SJSA1 (cell line): ENCODE data around the gene NGRN. TPM values are rescaled to one million over a fixed set of nuclear protein-coding genes. Genes with fewer than 3 reads are reported as not detected.
A peak's percentile ranks its signal among the peaks of the same experiment; 100 is the strongest.

Experiments used
- DNase-seq, 2 experiments: peaks; one replicate each; pipeline ENCODE4 v3.0.0-alpha.2; 2015 to 2020; ENCODE audit warnings: low spot score in 2 of 2, low read depth in 1 of 2
- H3K27ac ChIP-seq: fragments of 250-450 bp; sonication (Bioruptor Pico); 2 replicates; pipeline ENCODE4 v1.5.1; 2020; ENCODE audit warnings: mild to moderate bottlenecking, moderate library complexity
- H3K27me3 ChIP-seq: fragments of 250-450 bp; sonication (Bioruptor Pico); replicated peaks from 2 replicates; pipeline ENCODE4 v1.5.1; 2020; ENCODE audit warnings: mild to moderate bottlenecking, moderate library complexity
- H3K36me3 ChIP-seq: fragments of 250-450 bp; sonication (Bioruptor Pico); 2 replicates; pipeline ENCODE4 v1.5.1; 2020; ENCODE audit warnings: mild to moderate bottlenecking
- H3K4me1 ChIP-seq: fragments of 250-450 bp; sonication (Bioruptor Pico); replicated peaks from 2 replicates; pipeline ENCODE4 v1.6.1; 2021; ENCODE audit warnings: mild to moderate bottlenecking
- H3K4me3 ChIP-seq: fragments of 250-450 bp; sonication (Bioruptor Pico); 2 replicates; pipeline ENCODE4 v1.5.1; 2020; ENCODE audit warnings: mild to moderate bottlenecking
- H3K9me3 ChIP-seq: fragments of 250-450 bp; sonication (Bioruptor Pico); replicated peaks from 2 replicates; pipeline ENCODE4 v1.5.1; 2020; ENCODE audit warnings: mild to moderate bottlenecking
- total RNA-seq: library from RNA; depleted of rRNA; stranded (reverse); fragments of >200 nt; shearing (Covaris generic); gene quantifications from 2 replicates; pipeline ENCODE4 v1.2.3, GENCODE V29; 2014

Gene NGRN
- total RNA-seq, 1 experiment from 2014 or later, result 157 TPM

DNA sequence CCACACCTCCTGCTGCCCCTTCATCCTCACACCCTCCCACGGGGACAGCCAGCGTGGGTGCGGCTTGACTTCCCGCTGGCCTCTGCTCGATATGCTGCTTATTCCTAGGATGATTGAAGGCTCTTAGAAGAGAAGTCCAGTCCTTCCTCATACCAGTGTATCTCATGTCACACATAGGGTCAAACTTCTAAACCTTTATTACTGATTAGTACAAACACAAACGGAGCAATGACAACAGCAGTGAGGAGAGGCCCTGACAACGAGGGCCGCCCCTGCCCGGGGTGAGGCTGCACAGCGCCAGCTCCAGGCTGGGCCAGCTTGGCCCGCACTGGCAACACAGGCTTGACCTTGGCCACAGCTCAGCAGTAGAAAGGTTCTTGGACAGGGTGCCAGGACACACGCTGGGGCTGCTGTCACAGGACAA is 35.4 kb upstream of the NGRN start:
- DNase-seq, result no peak
- no peak overlapping the region for H3K4me3 ChIP-seq
- peaks cover 23% of the 10 kb centered on the region for H3K4me1 ChIP-seq
- H3K27me3 ChIP-seq, result no peaks in the 10 kb centered on the region
- no peaks in the 10 kb centered on the region for H3K9me3 ChIP-seq
- H3K27ac ChIP-seq, result no peak overlapping the region
- peaks cover 55% of the 10 kb centered on the region for H3K36me3 ChIP-seq

DNA sequence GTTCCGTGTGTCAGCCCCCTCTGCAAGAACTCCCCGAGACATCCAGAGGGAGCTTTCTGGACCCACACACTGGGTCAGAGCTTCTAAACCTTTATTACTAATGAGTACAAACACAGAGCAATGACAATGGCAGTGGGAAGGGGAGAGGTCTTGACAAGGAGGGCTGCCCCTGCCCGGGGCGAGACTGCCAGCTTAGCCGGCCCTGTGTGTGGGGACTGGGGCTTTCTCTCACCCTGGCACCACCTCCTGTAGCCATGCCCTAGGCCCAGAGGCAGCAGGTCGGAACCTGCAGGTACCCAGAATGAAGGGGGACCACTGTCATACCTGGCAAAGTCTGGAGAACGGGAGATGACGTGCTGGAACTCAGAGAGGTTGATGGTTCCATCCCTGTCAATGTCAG is 34.9 kb upstream of the NGRN start:
- no peak for DNase-seq
- Histone ChIP-seq H3K27me3 (no peaks in the 10 kb centered on the region), H3K4me3 (no peak overlapping the region), H3K27ac (no peak overlapping the region), H3K4me1 (peaks cover 23% of the 10 kb centered on the region), H3K36me3 (peaks cover 52% of the 10 kb centered on the region), H3K9me3 (no peaks in the 10 kb centered on the region)

DNA sequence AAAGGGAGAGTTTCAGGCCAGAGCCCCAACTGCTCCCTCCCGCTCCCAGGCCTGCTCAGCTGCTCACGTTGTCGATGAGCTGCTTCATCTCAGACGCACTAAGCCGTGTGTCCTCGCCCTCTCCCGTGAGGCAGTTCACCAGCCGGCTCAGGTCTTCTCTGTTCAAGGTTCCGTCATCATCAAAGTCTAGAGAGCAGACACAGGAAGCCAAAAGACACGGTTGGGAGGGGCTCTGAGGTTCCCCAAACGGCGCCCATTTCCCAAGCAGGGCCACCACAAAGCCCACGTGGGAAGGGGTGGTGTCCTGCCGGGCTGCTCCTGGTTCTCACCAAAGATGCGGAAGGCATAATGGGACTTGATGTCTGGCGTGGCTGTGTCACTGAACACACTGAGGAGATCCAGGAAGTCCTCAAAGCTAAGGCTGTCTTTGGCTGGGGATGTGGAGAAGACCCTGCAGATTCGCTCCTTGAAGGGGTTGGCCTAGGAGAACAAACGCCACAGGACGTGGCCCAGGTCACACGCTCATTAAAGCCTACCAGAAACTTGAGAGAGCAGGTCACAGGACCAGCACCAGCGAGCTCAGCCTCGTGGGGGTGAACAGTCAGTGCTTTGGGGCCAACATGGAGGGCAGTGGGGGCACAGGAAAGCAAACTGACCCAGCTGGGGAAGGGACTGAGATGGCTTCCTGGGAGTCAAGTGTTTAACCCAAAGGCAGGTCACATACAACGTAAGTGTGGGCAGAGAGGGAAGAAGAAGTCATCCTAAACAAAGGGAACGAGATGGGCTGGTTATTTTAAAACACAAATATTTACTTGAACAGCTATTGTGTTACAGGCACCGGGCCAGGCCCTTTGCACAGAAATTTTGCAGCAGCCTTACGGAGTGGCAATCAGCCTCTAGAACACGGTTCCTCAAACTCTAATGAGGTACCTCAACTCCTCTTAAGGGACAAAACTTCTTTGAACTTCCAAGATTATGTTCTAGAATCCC is 34.1 kb upstream of the NGRN start:
- Histone ChIP-seq H3K27ac (no peak overlapping the region), H3K27me3 (no peaks in the 10 kb centered on the region), H3K4me1 (peaks cover 23% of the 10 kb centered on the region), H3K9me3 (no peaks in the 10 kb centered on the region), H3K36me3 (peaks cover 47% of the 10 kb centered on the region), H3K4me3 (no peak overlapping the region)
- no peak for DNase-seq

DNA sequence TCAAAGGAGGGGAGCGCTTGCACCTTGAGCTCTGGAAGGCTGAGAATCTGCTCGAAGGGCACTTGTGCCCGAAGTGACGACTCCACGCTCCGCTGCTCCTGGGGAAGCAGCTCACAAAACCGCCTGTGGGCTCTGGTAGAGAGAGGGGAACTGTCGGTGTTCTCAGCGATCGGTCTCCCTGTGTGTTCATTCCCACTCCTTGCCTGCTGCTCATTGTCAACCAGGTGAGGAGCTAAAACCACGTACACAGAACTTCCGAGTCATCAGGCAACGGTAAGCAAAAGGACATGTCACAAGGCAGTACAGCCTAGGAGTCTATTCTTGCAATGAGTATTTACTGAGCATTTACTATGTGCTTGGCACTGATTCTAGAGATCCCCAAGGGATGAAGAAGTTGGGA is 33.3 kb upstream of the NGRN start:
- H3K27me3 ChIP-seq, result no peaks in the 10 kb centered on the region
- H3K4me1 ChIP-seq, result peaks cover 23% of the 10 kb centered on the region
- peaks cover 47% of the 10 kb centered on the region for H3K36me3 ChIP-seq
- H3K9me3 ChIP-seq, result no peaks in the 10 kb centered on the region
- no peak overlapping the region for H3K4me3 ChIP-seq
- DNase-seq, result no peak
- no peak overlapping the region for H3K27ac ChIP-seq

DNA sequence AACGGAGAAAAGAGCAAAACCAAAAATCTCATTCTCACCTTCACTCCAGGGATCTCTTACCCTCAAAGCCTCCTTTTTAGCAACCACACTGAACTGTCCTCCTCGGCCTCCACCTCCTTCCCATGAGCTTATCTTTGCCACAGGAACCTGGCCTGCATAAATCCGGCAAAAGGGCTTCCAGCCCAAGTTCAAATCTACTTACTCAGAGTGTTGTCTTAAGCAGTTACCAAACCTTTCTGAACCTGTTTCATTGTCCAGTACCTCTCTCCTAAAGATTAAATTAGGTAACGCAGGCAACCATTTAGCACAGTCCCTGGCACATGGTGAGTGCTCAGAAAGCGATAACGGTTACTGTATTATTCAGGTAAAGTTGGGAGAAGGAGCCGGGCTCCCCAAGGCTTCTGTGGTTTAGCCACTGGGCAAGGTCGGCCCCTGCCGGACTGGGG is 32.5 kb upstream of the NGRN start:
- DNase-seq, result no peak
- H3K4me3 ChIP-seq, result peak overlapping the region; percentile 83
- H3K4me1 ChIP-seq, result peaks cover 23% of the 10 kb centered on the region
- H3K27ac ChIP-seq, result no peak overlapping the region
- no peaks in the 10 kb centered on the region for H3K27me3 ChIP-seq
- peaks cover 43% of the 10 kb centered on the region for H3K36me3 ChIP-seq
- H3K9me3 ChIP-seq, result no peaks in the 10 kb centered on the region

DNA sequence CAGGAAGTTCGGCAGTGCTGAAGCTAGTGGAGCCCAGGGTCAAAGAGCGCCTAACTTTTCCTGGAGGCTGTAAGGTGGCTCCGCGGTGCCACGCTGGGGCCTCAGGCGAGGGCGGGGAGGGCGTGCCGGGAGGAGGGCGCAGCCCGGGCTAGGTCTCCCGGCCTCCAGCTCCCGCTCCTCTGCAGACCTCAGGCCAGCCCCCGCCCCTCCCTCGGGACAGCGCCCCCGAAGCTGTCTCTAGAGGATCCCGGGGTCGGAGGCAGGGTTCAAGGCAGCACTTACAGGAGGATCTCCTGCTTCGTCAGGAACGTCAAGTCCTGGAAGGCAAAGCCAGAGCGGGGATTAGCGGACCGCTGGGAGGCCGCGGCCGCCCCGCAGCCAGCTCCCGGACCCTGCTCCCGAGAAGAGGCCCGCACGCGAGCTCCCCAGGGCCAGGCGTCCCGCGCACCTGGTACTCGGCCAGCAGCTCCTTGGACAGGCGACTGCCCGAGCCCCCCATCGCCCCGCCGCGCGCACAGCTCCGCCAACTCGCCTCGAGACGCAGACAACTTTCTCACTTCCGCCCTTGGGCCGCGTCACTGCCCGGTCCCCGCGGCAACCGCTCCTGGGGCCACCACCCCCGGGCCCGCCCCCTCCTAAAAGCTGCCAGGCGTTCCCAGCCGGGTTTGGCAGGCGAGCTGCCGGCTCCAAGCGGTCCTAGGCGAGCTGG is 31.9 kb upstream of the NGRN start, which contains the start of gene CIB1:
Gene CIB1 (minus strand): TSS at position 555 of the 709 bp plus-strand sequence. CDS start 56 bp downstream, at position 499.
- Histone ChIP-seq H3K9me3 (no peaks in the 10 kb centered on the region), H3K27ac (peak within 1 kb of the TSS; percentile 59), H3K4me1 (peaks cover 23% of the 10 kb centered on the region), H3K36me3 (peaks cover 41% of the 10 kb centered on the region), H3K27me3 (no peaks in the 10 kb centered on the region), H3K4me3 (peak within 1 kb of the TSS; percentile 83)
- DNase-seq, result peak; percentile 94 to 97

DNA sequence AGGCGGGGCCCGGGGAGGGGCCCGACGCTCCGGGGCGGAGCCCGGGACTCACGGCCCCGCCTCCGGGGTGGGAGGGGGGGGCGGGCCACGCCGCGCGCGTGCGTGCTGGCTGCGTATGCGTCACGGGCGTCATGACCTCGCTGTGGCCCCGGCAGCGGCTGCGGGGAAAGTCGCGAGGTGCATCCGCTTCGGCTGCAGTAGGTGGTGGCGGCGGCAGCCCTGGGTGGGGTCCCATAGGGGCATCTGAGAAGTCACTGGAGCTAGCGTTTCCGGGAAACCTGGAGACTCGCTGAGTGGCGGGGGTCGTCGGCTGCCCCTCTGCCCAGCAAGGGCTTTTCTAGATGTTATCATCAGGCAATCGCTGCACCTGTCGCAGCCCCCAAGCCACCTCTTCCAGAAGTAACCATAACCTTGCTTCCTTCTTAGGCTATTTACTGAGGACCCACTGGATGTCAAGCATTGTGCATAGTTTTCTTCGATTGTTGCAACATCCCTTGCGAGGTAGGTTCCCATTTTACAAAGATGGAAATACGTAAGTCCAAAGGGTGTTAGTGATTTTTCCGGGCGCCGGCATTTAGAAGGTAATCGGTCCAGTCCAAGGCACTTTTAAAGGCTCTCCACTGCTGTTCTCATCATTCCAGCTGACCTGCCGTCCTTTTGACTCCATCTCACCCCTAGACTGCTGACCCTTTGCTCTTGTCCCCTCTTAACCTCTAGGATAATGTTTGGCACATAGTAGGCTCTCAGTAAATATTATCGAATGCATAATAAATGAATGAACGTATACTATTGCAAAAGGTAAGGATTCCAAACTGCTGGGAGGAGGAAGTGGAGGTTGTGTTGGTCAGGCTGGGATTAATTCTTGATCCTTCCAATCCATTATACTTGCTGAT is 31.1 kb upstream of the NGRN start, which contains the start of gene GDPGP1:
Gene GDPGP1 (plus strand): TSS at position 114 of the 893 bp plus-strand sequence. CDS start 6,700 bp downstream, outside the sequence.
- no peak for DNase-seq
- no peaks in the 10 kb centered on the region for H3K9me3 ChIP-seq
- H3K4me3 ChIP-seq, result peak within 1 kb of the TSS; percentile 83
- peaks cover 37% of the 10 kb centered on the region for H3K36me3 ChIP-seq
- peaks cover 23% of the 10 kb centered on the region for H3K4me1 ChIP-seq
- peak within 1 kb of the TSS; percentile 59 for H3K27ac ChIP-seq
- H3K27me3 ChIP-seq, result no peaks in the 10 kb centered on the region

DNA sequence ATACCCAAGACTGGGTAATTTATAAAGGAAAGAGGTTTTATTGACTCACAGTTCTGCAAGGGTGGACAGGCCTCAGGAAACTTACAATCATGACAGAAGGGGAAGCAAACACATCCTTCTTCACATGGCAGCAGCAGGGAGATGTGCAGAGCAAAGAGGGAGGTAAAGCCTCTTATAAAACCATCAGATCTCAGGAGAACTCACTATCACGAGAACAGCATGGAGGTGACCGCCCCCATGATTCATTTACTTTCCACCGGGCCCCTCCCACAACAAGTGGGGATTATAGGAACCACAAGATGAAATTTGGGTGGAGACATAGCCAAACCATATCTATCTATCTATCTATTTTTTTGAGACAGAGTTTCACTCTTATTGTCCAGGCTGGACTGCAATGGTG is 26.1 kb upstream of the NGRN start:
- Histone ChIP-seq H3K27ac (no peak overlapping the region), H3K27me3 (no peaks in the 10 kb centered on the region), H3K4me3 (no peak overlapping the region), H3K9me3 (no peaks in the 10 kb centered on the region), H3K36me3 (0 out of 2 replicates have a peak, but pooled peaks cover 9% of the 10 kb centered on the region), H3K4me1 (peaks cover 3% of the 10 kb centered on the region)
- DNase-seq, result no peak

DNA sequence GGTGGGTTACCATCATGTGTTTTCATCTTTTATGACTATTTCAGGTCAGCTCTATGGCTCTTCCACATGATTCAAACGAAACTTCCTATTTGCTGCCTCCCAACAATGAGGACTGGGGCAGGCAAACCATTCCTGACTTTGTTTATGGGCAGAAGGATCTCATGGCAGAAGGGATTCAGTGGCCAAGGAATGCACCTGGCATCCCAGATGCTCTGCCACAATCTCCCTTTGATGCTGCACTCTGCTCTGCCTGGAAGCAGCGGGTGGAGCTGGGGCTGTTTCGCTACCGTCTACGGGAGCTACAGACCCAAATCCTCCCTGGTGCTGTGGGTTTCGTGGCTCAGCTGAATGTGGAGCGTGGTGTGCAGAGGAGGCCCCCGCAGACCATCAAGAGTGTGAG is 24.6 kb upstream of the NGRN start:
- no peaks in the 10 kb centered on the region for H3K9me3 ChIP-seq
- no peak overlapping the region for H3K27ac ChIP-seq
- H3K4me1 ChIP-seq, result no peaks in the 10 kb centered on the region
- H3K4me3 ChIP-seq, result no peak overlapping the region
- 0 out of 2 replicates have a peak, but pooled peaks cover 9% of the 10 kb centered on the region for H3K36me3 ChIP-seq
- no peak for DNase-seq
- H3K27me3 ChIP-seq, result no peaks in the 10 kb centered on the region

DNA sequence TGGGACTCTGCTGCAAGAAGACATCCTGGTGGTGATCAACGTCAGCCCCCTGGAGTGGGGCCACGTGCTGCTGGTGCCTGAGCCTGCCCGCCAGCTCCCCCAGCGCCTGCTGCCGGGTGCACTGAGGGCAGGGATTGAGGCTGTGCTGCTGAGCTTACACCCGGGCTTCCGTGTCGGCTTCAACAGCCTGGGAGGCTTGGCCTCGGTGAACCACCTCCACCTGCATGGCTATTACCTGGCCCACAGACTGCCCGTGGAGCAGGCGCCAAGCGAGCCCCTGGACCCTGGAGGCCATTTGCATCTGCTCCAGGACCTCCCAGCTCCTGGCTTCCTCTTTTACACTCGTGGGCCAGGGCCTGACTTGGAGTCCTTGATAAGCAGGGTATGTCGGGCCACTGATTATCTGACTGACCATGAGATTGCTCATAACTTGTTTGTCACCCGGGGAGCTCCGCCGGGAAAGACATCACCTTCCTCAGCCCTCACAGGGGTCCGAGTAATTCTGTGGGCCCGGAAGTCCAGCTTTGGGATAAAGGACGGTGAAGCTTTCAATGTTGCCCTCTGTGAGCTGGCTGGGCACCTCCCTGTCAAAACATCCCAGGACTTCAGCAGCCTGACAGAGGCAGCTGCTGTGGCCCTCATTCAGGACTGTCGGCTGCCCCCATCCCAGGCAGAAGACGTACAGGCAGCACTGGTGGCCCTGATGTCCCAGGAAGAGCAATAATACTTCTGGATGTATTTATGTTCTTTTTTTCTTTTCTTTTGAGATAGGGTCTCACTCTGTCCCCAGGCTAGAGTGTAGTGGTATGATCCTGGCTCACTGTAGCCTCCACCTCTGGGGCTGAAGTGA is 23.9 kb upstream of the NGRN start:
- Histone ChIP-seq H3K36me3 (0 out of 2 replicates have a peak, but pooled peaks cover 9% of the 10 kb centered on the region), H3K27me3 (no peaks in the 10 kb centered on the region), H3K4me3 (no peak overlapping the region), H3K4me1 (no peaks in the 10 kb centered on the region), H3K27ac (no peak overlapping the region), H3K9me3 (no peaks in the 10 kb centered on the region)
- DNase-seq, result no peak

DNA sequence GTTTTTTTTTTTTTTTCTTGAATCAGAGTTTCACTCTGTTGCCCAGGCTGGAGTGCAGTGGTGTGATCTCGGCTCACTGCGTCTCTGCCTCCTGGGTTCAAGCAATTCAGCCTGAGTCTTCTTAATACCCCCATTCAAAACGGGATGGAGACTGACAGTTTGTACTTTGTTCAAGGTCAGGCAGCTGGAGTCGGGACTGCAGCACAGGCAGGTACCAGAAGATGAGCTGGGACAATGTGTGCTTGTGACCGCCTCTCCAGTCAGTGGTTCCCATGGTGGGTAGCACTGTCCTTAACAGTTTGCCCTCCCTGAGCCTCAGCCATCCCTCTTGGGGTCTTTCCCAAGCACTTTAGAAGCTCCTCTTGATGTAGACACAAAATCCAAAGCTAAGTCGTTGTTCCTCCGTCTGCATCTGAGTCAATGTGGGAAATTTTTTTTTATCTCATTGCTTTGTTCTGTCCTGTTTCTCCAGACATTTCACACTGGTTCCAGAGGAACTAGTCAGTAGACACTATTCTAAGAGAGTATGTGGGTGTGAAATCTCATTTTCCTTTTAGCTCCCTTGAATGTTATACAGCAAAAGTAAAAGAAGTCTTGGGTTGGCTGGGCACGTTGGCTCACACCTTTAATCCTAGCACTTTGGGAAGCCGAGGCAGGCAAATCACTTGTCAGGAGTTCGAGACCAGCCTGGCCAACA is 21.4 kb upstream of the NGRN start:
- Histone ChIP-seq H3K36me3 (0 out of 2 replicates have a peak, but pooled peaks cover 5% of the 10 kb centered on the region), H3K4me1 (peaks cover 3% of the 10 kb centered on the region; the same call in 1 of the 2 replicates), H3K4me3 (no peak overlapping the region), H3K9me3 (no peaks in the 10 kb centered on the region), H3K27ac (no peak overlapping the region), H3K27me3 (no peaks in the 10 kb centered on the region)
- no peak for DNase-seq

DNA sequence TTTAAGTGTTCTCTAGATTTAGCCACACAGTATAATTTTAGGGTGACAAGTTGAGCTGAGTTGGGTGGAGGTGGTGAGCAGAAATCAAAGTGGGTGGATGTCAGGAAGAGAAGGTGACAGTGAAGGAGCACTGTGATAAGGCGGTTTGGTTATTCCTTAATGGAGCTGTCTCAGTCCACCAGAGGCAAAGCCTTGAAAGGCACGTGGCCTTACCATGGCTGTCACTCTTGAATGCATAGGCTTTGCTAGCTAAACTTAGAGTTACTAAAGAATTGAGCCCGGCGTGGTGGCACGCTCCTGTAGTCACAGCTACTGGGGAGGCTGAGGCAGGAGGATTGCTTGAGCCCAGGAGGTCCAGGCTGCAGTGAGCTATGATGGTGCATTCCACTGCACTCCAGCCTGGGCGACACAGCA is 16.7 kb upstream of the NGRN start:
- Histone ChIP-seq H3K4me1 (peaks cover 9% of the 10 kb centered on the region; the same call in 1 of the 2 replicates), H3K27ac (no peak overlapping the region), H3K9me3 (no peaks in the 10 kb centered on the region), H3K4me3 (no peak overlapping the region; the same call in 1 of the 2 replicates), H3K27me3 (no peaks in the 10 kb centered on the region), H3K36me3 (no peaks in the 10 kb centered on the region)
- DNase-seq, result no peak
